Activated CD4-positive, alpha-beta T cell treated with anti-CD3 and anti-CD28 coated beads, Interleukin-2, amount 50 U/mL, for 48 hours (primary cell): ENCODE results near the gene C2orf66.
A peak's percentile ranks its signal among the peaks of the same experiment; 100 is the strongest.

Experiments
- DNase-seq, 2 experiments: peaks; one replicate each; pipeline ENCODE4 v3.0.0-alpha.2; 2020

Gene C2orf66

GRCh38 chr2:196809260-196809659 is at the start of gene C2orf66:
C2orf66 (minus strand) TSS chr2:196809355; CDS start chr2:196809336, 19 bp downstream.
- DNase-seq: no peak

GRCh38 chr2:196854629-196855028 is 45.5 kb upstream of the C2orf66 start:
- no peak for DNase-seq

GRCh38 chr2:196853301-196854087 is 44.3 kb upstream of the C2orf66 start:
- no peak for DNase-seq

GRCh38 chr2:196851088-196851487 is 41.9 kb upstream of the C2orf66 start:
- no peak for DNase-seq

GRCh38 chr2:196849895-196850294 is 40.7 kb upstream of the C2orf66 start:
- no peak for DNase-seq

- no peak for DNase-seq
Observed at GRCh38 chr2:196846295-196846694, 37.1 kb upstream of the C2orf66 start.

GRCh38 chr2:196845371-196845770 is 36.2 kb upstream of the C2orf66 start:
- DNase-seq: no peak

- no peak for DNase-seq
Observed at GRCh38 chr2:196840171-196840570, 31.0 kb upstream of the C2orf66 start.

GRCh38 chr2:196839574-196839973 is 30.4 kb upstream of the C2orf66 start:
- DNase-seq: no peak

- DNase-seq: no peak
Observed at GRCh38 chr2:196836440-196836839, 27.3 kb upstream of the C2orf66 start.

- no peak for DNase-seq
Observed at GRCh38 chr2:196830701-196831100, 21.5 kb upstream of the C2orf66 start.

GRCh38 chr2:196827356-196827755 is 18.2 kb upstream of the C2orf66 start:
- DNase-seq: no peak

- DNase-seq: no peak
Observed at GRCh38 chr2:196823750-196824522, 14.8 kb upstream of the C2orf66 start.

- no peak for DNase-seq
Observed at GRCh38 chr2:196821195-196821594, 12.0 kb upstream of the C2orf66 start.

- DNase-seq: no peak
Observed at GRCh38 chr2:196808083-196808665, 981 bp downstream of the C2orf66 start.

- DNase-seq: no peak
Observed at GRCh38 chr2:196804381-196804780, 4.8 kb downstream of the C2orf66 start.

- no peak for DNase-seq
Observed at GRCh38 chr2:196802401-196802800, 6.8 kb downstream of the C2orf66 start.

GRCh38 chr2:196801674-196802261 is 7.4 kb downstream of the C2orf66 start:
- no peak for DNase-seq

GRCh38 chr2:196798980-196799379 is 10.2 kb downstream of the C2orf66 start:
- DNase-seq: no peak

GRCh38 chr2:196792865-196793264 is 16.3 kb downstream of the C2orf66 start:
- no peak for DNase-seq

- DNase-seq: peak; percentile 53 to 67
Observed at GRCh38 chr2:196783431-196784094, 25.6 kb downstream of the C2orf66 start.

- no peak for DNase-seq
Observed at GRCh38 chr2:196767101-196767500, 42.1 kb downstream of the C2orf66 start.

GRCh38 chr2:196759378-196759706 is 49.8 kb downstream of the C2orf66 start:
- DNase-seq: no peak
